T-helper 9 cell (primary cell): ENCODE measurements around the gene BNIP3.
"Not testable (repeated sequence)": the region's sequence is repeated elsewhere in the genome, so short reads cannot be mapped to it uniquely, and the experiment has no call there.

ENCODE experiments used
- DNase-seq: peaks from one replicate; pipeline ENCODE4 v3.0.0-alpha.2; 2020

Gene BNIP3

DNA sequence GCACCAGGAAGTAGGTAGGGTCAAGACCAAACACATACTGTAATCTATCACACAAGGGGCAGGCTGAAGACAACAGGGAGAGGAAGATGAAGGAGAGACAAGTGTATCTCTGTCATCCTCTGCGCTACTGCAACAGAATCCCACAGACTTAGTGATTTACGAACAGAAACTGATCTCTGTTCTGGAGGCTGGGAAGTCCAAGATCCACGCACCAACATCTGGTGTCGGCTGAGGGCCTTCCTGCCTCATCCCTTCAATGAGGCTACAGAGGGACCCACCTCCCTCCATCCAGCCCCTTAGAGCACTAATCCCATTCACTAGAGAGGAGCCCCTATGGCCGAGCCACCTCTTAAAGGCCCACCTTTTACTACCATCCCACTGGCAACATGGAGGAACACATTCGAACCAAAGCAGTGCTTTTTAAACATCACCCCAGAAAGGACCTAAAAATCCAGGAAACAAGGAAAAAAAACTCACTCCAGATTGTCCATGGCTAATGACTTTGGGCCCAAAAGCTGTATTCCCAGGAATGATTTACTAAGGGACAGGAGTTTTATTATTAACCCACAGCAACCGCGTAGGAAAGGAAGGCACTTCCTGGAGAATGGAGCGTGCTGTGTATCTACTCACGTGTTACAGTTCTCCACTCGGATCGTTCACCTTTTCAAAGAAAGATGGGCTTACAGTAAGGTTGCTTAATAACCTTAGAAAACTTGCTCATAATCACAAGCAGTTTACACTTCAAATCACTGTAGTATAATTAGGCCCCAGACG lies 4.2 kb downstream of the BNIP3 start:
- no peak for DNase-seq

DNA sequence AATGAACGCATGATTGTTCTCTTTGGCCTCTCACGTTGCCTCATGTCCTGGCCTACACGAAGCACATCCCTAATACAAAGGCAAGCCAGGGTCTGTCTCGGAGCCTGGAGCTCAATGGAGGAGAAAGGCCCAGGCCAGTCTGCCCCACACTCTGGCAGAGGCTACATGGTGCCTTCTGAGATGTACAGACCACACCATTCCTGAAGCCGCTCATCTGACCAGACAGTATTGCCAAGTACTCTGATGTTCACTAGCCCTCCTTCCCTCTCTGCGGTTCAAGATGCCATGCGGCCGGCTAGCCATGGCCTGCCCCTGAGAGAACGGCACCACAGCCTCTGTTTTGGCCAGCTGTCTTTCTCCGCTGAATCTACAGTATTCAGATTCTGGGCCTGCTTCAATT lies 5.9 kb downstream of the BNIP3 start:
- no peak for DNase-seq

DNA sequence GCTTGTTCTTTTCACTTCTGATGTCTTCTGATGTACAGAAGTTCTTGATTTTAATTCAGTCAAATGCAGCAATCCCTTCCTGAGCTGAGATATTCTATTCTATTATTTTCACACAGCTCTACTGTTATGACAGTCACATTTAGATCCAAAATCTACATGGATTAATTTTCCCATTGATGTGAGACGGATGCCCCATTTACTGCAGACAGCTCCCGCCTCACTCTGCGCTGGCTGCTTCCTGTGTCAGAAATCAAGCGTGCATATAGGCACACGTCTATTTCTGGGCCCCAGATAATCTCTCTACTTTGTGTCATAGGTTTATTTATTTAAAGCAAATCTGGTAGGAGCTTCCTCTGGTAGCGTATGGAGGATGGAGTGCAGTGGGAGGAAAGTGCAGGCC lies 6.7 kb downstream of the BNIP3 start:
- no peak for DNase-seq

DNA sequence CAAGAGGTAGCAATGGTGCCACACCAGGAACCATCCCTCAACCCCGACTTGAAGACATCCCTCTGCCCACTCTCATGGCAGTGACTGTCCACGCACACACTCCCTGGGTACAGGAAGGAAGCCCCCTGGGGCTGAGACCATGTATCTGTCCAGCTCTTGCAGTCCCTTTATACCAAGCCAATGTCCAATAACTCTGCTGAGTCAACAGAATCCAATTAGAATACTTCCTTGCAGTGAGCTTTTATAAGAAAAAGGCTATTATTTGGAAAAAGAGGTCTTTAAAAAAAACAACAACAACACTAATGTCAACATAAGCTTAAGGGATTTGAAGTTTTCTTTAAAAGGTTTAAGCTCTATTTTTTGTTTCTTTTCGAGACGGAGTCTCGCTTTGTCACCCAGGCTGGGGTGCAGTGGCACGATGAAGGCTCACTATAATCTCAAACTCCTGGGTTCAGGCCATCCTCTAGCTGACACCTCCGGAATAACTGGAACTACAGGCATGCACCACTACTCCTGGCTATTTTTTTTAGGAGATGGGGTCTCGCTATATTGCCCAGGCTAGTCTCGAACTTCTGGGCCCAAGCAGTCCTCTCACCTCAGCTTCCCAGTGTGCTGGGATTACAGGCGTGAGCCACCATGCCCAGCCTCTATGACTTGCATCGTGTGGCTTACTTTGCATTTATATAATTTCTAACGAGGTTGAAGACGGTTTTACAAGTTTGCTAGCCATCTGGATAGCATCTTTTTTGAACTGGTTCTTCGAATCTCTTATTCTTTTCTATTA lies 7.5 kb downstream of the BNIP3 start:
- DNase-seq: no peak

DNA sequence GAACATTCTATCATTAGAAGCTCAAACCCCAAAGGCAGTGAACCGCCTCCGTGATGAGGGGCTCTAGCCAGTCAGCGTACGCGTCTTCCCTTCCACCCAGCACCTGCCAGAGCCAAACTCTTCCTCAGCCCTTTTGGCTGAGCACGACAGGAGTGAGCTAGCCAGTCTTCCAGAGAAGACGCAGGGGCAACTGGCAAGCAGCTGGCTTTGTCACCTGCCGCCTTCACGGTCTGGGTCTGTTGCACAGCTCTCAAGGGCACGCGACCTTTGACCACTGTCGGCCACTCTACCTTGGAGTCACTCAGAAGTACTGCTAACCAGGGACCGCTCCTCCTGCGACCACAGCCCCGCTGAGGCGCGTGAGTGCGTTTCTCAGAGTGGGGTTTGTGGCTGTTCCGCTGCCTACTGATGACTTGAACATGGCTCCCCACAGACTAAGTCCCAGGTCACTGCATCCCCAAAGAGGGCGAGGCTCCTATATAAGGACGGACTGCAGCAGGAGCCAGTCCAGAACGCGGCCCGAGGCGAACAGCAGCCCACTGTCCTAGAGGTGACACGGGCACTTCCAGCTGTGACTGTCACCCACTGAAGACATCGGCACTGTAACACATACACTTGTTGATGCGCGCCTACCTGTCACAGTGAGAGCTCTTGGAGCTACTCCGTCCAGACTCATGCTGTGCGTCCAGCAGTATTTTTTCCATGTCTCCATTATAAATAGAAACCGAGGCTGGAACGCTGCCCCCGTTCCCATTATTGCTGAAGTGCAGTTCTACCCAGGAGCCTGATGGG lies 8.4 kb downstream of the BNIP3 start:
- no peak for DNase-seq

DNA sequence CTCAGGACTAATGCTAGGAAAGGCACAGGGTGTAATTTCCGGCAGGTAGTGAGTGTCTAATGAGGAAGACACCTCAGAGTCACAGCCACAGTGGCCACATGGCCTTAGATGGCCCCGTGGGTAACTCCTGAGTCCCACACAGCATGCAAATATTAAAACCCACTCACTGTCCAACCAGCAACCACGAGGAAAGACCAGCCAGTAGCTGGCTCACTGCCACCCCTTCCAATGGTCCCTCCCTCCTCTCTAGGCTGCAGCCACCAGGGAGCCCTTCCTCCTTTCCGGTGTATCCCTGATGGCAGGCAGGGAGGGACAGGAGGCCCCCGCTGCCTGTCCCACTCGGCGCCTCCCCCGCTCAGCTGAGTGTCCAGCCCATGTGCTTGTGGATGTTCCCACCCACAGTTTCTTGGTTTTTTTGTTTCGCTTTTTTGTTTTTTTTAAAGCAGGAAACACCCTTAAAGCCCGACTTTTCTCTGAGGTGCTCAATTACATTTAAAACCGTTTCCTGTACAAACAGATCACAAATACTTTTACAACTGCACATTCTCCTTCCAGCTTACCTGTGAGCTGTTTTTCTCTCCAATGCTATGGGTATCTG lies 9.2 kb downstream of the BNIP3 start:
- DNase-seq: peak; percentile 11

DNA sequence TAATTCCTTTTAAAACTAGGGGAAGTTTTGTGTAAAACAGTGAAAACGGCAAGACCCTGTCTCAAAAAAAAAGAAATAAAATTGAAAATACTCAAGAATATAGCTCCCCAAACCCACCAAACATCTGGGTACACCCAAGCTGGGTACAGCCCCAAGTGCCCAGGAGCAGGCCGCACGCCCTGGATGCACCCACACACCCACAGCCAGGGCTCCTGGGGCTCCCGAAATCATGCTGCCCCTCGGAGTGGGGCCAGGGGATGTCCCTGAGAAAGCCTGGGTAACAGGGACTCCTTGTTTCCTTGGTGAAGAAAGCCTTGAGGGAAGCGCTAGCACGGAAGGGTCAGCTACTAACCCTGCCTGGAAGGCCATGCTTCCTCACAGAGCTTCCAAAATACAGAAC lies 10.1 kb downstream of the BNIP3 start:
- no peak for DNase-seq

DNA sequence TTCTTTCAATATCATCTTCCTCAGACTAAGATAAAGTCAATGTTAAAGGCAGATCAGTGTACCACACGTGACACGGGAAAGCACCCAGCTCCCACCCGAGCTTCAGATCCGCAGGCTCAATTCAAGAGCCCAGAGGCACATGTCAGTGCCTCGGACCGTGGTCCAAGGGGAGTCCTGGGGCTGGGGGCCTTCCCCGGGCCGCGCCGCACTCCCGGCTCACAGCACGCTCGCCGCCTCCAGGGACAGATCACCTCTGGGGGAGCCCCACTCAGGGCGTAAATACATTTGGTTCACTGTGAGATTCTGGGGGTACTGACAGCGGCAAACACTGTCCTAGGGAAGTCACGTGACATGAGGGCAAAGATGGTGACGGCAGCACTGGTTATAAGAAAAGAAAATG lies 10.8 kb downstream of the BNIP3 start:
- DNase-seq: no peak

DNA sequence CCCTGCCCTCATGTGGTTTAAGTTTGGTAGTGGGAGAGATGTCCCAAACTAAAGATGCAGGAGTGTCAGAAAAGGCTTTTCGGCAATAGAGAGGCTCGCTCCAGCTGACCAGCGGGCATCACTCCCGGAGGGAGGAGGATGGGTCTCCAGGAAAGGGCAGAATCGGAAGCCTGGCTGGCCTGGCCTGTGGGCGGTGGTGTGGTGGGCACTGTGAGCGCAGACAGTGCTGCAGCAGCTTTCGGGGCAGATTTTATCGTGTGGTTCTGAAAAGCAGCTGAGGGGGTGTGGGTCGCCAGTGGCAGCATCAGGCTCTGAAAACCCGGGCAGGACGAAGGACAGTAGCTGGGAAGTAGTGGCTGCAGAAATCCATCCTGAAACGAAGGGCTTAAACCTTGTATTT lies 12.8 kb downstream of the BNIP3 start:
- DNase-seq: no peak

DNA sequence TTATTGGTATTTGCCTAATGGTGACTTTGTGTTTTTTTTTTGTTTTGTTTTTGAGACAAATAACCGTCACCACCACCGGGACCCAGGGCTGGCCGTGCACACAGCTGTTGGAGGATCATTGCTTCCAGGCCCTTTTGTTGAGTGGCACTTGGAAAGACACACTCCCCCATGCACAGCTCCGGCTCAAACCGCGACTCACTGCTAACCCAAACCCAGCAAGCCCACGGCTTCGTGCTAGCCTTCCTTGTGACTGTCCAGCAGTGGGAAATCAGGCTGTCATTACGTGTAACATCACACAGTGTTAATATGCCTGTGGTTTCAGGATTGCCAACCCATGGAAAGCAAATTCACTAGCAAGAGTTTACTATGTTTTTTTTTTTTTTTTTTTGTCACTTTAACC lies 17.4 kb downstream of the BNIP3 start:
- no peak for DNase-seq

DNA sequence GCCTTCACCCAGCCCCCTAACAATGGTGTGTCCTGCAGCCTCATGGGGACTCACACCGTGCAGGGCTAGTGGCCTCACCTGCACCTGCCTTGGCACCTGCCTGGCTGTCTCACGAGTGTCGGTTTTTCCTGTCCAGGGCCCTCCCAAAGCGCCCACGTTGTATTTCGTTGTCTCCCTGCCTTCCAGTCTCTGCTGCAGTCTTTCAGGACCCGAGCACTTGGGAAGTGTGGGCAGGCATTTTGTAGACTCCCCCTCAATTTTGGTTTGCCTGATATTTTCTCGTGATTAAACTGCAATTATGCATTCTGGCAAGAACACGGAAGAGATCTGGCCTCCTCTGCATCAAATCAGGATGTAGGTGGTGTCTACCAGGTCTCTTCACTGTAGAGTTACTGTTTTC lies 17.9 kb downstream of the BNIP3 start:
- no peak for DNase-seq

DNA sequence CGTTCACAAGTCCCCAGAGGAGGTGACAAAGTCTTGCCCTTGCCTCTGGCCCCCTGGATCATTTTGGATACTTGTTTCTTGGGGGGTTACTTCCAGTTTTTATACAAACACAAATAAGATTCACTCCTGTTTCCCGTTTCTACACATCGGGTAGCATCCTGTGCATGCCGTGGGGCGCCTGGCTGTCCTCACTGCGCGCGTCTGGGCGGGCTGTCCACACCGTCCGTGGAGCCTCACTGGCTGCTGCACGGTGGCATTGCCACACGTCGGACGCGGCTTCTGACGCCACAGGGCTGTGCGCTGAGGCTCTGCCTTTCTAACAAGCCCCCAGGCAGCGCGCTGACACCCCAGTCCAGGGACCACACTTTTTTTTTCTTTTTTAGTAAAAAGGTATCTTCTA lies 18.4 kb downstream of the BNIP3 start:
- DNase-seq: no peak

DNA sequence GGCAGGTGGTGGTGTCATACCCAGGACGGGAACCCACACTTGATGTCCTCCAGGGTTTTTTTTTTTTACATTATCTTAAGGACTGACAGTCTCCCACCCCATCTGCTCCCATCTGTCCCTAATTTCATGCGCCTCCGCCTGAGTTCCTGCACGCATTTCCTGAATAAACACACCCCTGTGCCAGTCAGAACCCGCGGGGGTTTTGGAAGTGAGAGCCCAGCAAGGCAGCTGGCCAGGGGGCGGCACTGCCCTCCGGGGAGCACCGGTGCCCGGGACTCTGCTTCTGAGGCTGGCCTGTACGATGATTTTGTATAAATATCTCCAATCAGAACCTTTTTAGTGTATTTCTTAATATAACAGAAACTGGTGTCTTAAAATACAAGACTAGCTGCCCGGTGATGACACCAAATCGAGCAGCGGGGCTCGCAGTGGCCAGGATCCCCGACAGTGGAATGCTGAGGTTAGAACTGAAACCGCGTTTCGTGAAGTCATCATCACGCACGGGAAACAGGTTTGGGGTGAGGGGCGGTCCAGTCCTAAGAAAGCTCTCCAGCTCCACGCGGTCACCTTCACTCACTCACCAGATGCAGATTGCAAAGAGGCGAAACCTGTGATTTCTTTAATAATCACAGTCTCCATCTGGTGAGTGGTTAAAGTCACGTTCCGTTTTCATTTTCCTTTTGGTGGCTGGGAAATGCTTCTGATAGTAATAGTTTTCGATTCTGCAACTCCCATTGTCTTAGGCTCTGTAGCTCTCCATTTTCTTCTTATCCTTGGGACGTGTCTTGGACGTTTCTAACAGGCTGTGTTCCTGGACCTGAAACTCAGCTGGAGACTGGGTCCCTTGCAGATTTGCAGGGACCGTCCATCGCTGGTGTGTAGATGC lies 19.7 kb downstream of the BNIP3 start:
- DNase-seq: no peak

DNA sequence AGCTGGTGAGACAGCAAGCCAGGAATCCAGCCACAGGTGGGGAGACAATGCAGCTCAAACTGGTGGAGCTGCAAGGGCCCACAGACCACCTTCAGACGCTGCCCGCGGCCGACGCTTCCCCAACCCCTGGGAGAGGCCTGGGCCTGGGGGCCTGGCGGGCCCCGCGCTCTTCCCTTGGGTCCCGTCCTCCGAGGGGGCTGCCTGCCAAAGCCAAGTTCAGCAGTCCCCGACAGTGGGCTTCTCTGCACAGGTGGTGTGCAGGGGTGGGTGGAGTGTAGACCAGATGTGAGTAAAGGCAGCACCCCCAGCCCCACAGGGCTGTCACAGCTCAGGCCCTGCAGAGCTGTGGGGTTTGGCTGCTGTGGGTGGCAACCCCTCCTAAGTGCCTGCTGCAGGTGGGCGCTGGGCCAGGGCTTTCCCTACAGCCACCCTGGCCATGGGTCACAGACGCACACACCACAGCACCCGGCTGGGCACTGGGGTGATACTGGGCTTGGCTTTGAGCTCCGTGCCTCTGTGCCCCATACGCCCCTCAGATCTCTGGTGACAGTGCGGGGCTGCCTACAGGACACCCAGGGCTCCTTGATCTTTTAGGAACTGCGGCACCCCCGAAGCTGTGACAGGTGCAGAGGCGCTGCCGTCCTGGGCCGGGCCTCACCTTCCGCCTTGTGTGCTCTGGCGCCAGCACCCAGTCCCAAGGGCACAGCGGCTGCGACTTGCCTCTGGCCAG lies 20.5 kb downstream of the BNIP3 start:
- no peak for DNase-seq

DNA sequence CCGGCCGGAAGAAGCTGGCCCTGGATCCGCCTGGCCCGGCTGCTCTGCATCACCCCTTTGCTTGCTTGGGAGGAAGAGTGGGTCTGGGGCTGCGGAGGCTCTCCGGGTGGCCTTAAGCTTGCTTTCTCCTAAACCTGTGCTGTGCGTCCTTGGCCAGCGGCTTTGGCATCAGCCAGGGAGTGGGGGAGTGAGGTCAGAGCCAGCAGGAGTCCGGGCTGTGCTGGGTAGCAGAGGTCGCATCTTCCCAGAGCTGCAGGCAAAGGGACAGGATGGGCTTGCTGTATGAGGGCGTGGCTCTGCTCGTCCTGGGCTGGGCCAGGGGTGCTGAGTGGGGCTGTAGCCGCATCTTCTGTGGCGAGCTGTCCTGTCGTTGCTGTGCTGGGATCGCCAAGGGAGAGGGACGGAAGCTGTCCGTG lies 21.1 kb downstream of the BNIP3 start:
- no peak for DNase-seq

DNA sequence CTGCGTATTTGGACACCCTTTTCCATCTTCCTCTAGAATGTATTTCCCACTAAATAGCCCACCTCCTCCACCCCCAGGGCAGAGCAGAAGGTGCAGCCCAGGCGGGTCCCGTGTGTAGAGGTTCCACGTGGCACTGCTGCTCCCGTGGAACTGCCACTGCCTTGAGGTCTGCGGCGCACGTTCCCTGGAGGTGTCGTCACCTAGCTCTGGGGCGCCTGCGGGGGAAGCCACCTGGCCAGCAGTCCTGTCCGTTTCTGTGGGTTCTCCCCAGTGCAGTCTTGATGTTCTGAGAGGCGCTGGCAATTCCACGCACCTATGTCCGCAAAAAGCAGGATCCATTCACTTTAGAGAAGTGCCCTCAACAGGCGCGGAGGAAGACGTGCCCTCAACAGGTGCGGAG lies 21.9 kb downstream of the BNIP3 start:
- no peak for DNase-seq

DNA sequence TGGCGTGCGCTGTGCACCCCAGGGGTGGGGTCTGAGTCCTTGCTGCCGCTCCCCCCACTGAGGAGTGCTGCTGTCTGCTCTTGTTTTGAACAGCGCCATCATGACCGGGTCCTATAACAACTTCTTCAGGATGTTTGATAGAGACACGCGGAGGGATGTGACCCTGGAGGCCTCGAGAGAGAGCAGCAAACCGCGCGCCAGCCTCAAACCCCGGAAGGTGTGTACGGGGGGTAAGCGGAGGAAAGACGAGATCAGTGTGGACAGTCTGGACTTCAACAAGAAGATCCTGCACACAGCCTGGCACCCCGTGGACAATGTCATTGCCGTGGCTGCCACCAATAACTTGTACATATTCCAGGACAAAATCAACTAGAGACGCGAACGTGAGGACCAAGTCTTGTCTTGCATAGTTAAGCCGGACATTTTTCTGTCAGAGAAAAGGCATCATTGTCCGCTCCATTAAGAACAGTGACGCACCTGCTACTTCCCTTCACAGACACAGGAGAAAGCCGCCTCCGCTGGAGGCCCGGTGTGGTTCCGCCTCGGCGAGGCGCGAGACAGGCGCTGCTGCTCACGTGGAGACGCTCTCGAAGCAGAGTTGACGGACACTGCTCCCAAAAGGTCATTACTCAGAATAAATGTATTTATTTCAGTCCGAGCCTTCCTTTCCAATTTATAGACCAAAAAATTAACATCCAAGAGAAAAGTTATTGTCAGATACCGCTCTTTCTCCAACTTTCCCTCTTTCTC lies 26.0 kb downstream of the BNIP3 start:
- DNase-seq: no peak

DNA sequence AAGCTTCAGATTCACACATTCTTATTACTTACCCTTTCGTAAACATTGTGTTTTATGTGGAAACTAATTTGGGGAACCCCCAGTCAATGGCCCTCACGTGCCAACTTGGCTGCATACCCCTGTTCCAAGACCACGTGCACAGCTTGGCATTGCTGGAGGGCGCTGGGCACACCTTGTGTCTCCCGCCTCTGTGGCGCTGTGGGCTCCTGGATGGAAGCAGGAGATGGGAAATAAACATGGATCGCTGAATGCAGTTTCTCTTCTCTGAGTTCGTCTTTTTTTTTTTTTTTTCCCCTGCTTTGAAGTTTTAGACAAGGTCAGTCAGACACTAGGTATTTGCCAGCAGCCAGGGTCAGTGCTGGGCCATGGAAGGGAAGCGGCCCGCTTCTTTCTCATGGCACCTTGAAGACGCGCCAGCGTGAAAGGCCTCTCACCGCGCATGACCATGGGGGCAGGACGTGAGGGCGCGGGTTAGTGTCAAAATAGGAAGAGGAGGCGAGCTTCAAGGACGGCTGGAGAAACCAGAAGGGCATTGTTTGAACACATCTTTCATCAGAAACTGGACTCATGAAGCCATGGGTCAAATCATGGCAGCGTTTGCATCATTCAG lies 27.3 kb downstream of the BNIP3 start:
- no peak for DNase-seq

DNA sequence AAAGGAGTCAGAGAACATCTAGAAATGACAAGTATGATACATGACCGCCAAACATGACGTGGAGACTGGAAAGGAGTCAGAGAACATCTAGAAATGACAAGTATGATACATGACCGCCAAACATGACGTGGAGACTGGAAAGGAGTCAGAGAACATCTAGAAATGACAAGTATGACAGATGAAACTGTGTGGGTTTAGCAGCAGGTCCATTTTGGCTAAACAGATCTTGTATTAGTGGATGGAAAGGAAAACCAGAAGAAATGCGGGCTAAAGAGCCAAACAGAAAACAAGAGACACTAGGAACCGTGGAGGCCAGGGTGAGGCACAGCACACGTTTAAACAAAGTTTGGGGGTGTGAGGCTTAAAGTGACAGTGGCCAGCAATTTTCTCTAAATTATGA lies 31.8 kb downstream of the BNIP3 start:
- not testable (repeated sequence) for DNase-seq
